OCI-LY3 (cell line): ENCODE measurements around the gene SRL.

ENCODE experiments used
- H2AFZ ChIP-seq: fragments of 200-600, 300-600 bp; shearing (Covaris generic); 2 replicates; pipeline ENCODE4 v1.6.0; 2014; ENCODE audit warnings: antibody characterized with exemption, low read depth, low read length
- H3K27ac ChIP-seq: fragments of 200-600, 300-600 bp; sonication (generic); 2 replicates; pipeline ENCODE4 v1.5.1; 2014; ENCODE audit warnings: mild to moderate bottlenecking, low read length, moderate library complexity, mixed read lengths
- H3K27me3 ChIP-seq: fragments of 200-600, 300-600 bp; sonication (generic); 2 replicates; pipeline ENCODE4 v1.6.1; 2014; ENCODE audit warnings: low read depth, low read length, mixed read lengths
- H3K36me3 ChIP-seq: fragments of 200-600, 300-600 bp; sonication (generic); replicated peaks from 2 replicates; pipeline ENCODE3; 2014; ENCODE audit warnings: low read depth, low read length, mixed read lengths
- H3K4me1 ChIP-seq: fragments of 300-600, 200-600 bp; sonication (generic); 2 replicates; pipeline ENCODE4 v1.6.1; 2014; ENCODE audit warnings: low read length, mixed read lengths
- H3K4me2 ChIP-seq: fragments of 200-600, 300-600 bp; sonication (generic); 2 replicates; pipeline ENCODE4 v1.6.1; 2014; ENCODE audit warnings: low read length, mixed read lengths
- H3K4me3 ChIP-seq: fragments of 300-600, 200-600 bp; sonication (generic); 2 replicates; pipeline ENCODE4 v1.5.1; 2014; ENCODE audit warnings: antibody characterized with exemption, mild to moderate bottlenecking, low read length, moderate library complexity
- H3K79me2 ChIP-seq: fragments of 300-600, 200-600 bp; shearing (Covaris generic); 2 replicates; pipeline ENCODE4 v1.6.1; 2014; ENCODE audit warnings: mild to moderate bottlenecking, low read length, mixed read lengths
- H3K9ac ChIP-seq: fragments of 300-600, 200-600 bp; shearing (Covaris generic); 2 replicates; pipeline ENCODE4 v1.6.0; 2014; ENCODE audit warnings: mild to moderate bottlenecking, low read length, moderate library complexity
- H3K9me3 ChIP-seq: fragments of 200-600, 300-600 bp; shearing (Covaris generic); 2 replicates; pipeline ENCODE4 v1.6.1; 2014; ENCODE audit warnings: low read length, mixed read lengths; ENCODE audit not compliant: insufficient read depth
- H4K20me1 ChIP-seq: fragments of 200-600, 300-600 bp; sonication (generic); 2 replicates; pipeline ENCODE4 v1.6.1; 2016; ENCODE audit warnings: low read length, mixed read lengths; ENCODE audit not compliant: insufficient read depth
- CTCF ChIP-seq: fragments of 200-600, 300-600 bp; sonication (generic); IDR thresholded peaks from 2 replicates; pipeline ENCODE4 v1.5.1; 2014; ENCODE audit warnings: antibody characterized with exemption, low read length, low read depth
- EZH2phosphoT487 ChIP-seq: fragments of 200-600 bp; shearing (Covaris generic); IDR thresholded peaks from 2 replicates; pipeline ENCODE4 v1.6.1; 2018; ENCODE audit warnings: antibody characterized with exemption, mixed run types, low read depth

SRL gene

DNA sequence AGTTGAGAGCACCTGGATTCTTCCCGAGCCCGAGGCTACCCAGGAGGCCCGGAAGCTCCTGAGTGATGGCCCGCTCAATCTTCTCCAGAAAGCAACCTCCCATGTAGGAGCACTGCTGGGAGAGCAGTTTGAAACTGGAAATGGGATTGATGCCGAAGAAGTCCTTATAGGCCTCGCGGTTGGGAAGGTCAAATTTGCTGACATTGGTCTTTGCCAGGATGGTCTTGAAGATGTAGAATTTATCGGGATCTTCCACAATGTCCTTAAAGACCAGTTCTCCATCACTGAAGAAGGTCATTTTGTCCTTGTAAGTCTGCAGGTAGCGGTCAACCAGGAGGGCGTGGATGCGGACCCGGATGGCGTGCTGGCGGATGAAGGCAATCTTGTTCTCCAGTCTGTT, 49.7 kb downstream of the SRL start:
- Histone ChIP-seq H3K27me3 (peaks cover 9% of the 10 kb centered on the region), H3K4me3 (no peak overlapping the region), H3K4me2 (no peak overlapping the region), H3K79me2 (no peaks in the 10 kb centered on the region), H3K4me1 (no peaks in the 10 kb centered on the region), H4K20me1 (no peaks in the 10 kb centered on the region), H3K9me3 (no peaks in the 10 kb centered on the region), H3K27ac (no peak overlapping the region), H3K36me3 (no peaks in the 10 kb centered on the region), H3K9ac (no peak overlapping the region), H2AFZ (no peak overlapping the region)
- TF ChIP-seq CTCF (no peak), EZH2phosphoT487 (no peak)

- H3K4me1 ChIP-seq, result no peaks in the 10 kb centered on the region
- no peak overlapping the region for H3K27ac ChIP-seq
- no peak overlapping the region for H3K4me2 ChIP-seq
- H3K36me3 ChIP-seq, result no peaks in the 10 kb centered on the region
- no peaks in the 10 kb centered on the region for H3K9me3 ChIP-seq
- no peak overlapping the region for H2AFZ ChIP-seq
- no peak overlapping the region for H3K4me3 ChIP-seq
- TF ChIP-seq EZH2phosphoT487 (no peak), CTCF (no peak)
- H3K27me3 ChIP-seq, result peaks cover 12% of the 10 kb centered on the region
- H3K79me2 ChIP-seq, result no peaks in the 10 kb centered on the region
- H4K20me1 ChIP-seq, result no peaks in the 10 kb centered on the region
- no peak overlapping the region for H3K9ac ChIP-seq
Observed at GRCh38 chr16:4190712-4191333, 51.1 kb downstream of the SRL start.

GRCh38 chr16:4190086-4190485, 51.8 kb downstream of the SRL start:
- H3K4me2 ChIP-seq, result no peak overlapping the region
- H3K9me3 ChIP-seq, result no peaks in the 10 kb centered on the region
- no peak overlapping the region for H3K27ac ChIP-seq
- H4K20me1 ChIP-seq, result no peaks in the 10 kb centered on the region
- H3K79me2 ChIP-seq, result no peaks in the 10 kb centered on the region
- H3K36me3 ChIP-seq, result no peaks in the 10 kb centered on the region
- H3K4me3 ChIP-seq, result no peak overlapping the region
- H3K27me3 ChIP-seq, result peaks cover 14% of the 10 kb centered on the region
- H3K4me1 ChIP-seq, result no peaks in the 10 kb centered on the region
- H3K9ac ChIP-seq, result no peak overlapping the region
- H2AFZ ChIP-seq, result no peak overlapping the region
- no peak for TF ChIP-seq EZH2phosphoT487
- TF ChIP-seq CTCF, result no peak

- H3K36me3 ChIP-seq, result no peaks in the 10 kb centered on the region
- no peaks in the 10 kb centered on the region for H3K9me3 ChIP-seq
- H2AFZ ChIP-seq, result peak overlapping the region; percentile 12; the same call in 1 of the 2 replicates
- no peak overlapping the region for H3K9ac ChIP-seq
- H3K27me3 ChIP-seq, result peaks cover 24% of the 10 kb centered on the region; the same call in 1 of the 2 replicates
- peak overlapping the region; percentile 91 for H3K4me2 ChIP-seq
- peak overlapping the region; percentile 89 for H3K4me3 ChIP-seq
- no peaks in the 10 kb centered on the region for H3K4me1 ChIP-seq
- no peaks in the 10 kb centered on the region for H4K20me1 ChIP-seq
- no peak overlapping the region for H3K27ac ChIP-seq
- TF ChIP-seq CTCF (no peak), EZH2phosphoT487 (no peak)
- no peaks in the 10 kb centered on the region for H3K79me2 ChIP-seq
Observed at GRCh38 chr16:4184038-4184702, 57.7 kb downstream of the SRL start.
